Esophagus squamous epithelium (tissue), 4 donors: ENCODE measurements around the gene KAT7.

Experiments used
- CTCF ChIP-seq, 6 experiments: fragments of 450-650 bp in 4 of 6; fragments of 200-600 bp in 2 of 6; sonication (generic) in 2 of 6; IDR thresholded peaks; one replicate each; pipeline ENCODE4 v1.5.1; 2016 to 2019; ENCODE audit warnings: antibody characterized with exemption in 6 of 6, mild to moderate bottlenecking in 4 of 6, moderate library complexity in 4 of 6
- POLR2A ChIP-seq, 4 donors: fragments of 450-650 bp; IDR thresholded peaks; one replicate each; pipeline ENCODE4 v1.6.1; 2017; ENCODE audit warnings: antibody characterized with exemption in 4 of 4, mild to moderate bottlenecking in 4 of 4, moderate library complexity in 3 of 4

- no peak for TF ChIP-seq CTCF (IDR thresholded peaks at IDR 0.05)
- no peak for TF ChIP-seq POLR2A (IDR thresholded peaks at IDR 0.05)
Observed at GRCh38 chr17:49832840-49833599, 44.5 kb downstream of the KAT7 start.
